8988T (cell line): ENCODE data around the gene FOXL2.
"Not testable (repeated sequence)": the region's sequence is repeated elsewhere in the genome, so short reads cannot be mapped to it uniquely, and the experiment has no call there.

ENCODE experiments used
- DNase-seq: peaks from one replicate; pipeline ENCODE4 v3.0.0; 2011

FOXL2 gene

DNA sequence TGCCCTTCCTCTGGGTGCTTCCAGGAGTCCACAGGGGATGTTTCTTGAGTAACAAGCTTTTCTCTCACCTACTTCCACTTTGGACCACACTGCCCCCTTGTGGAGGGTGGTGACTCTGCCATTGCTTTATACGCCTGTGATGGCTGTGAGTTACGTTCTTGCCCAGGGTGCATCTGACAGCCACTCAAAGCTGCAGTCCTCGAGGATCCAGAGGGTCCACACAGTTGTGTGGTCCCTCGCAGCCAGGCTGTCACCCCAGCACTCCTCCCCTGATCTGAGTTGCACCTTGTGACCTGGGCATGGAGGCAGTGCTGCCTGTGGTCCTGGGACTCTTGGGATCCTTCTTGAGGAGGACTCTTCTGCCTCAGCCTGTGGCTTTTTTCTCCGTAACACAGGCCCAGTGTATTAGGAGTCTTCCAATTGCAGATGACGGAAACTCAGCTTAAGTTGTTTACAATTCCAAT is 23.4 kb downstream of the FOXL2 start:
- DNase-seq, result peak; percentile 55

DNA sequence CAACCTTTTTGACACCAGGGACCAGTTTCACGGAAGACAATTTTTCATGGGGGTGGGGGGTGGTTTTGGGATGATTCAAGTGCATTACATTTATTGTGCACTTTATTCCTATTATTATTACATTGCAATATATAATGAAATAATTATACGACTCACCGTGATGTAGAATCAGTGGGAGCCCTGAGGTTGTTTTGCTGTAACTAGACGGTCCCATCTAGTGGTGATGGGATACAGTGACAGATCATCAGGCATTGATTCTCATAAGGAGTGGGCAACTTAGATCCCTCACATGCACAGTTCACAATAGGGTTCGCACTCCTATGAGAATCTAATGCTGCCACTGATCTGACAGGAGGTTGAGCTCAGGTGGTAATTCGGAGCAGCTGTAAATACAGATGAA is 24.5 kb downstream of the FOXL2 start:
- not testable (repeated sequence) for DNase-seq

DNA sequence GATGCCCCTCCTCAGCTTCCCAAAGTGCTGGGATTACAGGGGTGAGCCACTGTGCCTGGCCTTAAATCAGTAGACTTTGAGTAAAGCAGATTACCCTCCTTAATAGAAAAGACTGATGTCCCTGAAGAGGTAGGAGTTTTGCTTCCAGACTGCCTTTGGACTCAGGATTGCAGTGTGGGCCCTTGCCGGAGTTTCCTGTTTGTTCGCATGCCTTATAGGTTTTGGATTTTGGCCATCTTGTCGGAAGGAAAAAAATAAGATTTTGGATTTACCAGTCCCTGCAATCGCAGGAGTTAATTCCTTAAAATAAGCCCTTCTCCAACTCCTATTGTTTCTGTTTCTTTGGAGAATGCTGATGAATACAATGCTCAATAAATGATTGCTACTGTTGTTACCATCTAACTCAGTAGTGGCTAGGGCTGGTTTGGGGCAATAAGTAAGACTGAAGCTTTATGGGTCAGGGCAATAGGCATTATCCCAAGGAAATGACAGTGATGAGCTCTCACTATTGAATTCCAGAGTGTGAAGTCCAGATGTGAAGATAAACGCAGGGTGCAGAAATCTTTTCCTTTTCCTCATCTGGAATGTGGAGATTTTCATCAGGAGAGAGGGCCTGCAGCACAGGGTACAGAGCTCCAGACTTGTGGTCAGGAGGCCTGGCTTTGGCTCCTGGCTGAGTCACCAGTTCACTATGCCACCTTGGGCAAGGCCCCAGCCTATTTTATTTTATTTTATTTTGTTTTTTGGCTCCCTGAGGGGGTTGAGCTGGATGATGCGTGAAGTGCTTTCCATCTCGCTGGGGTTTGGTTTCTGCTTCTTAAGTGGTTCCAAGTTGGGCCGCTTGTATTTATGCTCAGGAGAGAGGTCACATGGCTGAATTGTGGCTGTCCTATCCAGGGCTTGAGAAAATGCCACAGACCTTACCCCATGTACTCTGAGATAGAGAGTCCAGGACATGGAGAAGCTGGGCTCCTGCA is 25.3 kb downstream of the FOXL2 start:
- peak; percentile 46 for DNase-seq

DNA sequence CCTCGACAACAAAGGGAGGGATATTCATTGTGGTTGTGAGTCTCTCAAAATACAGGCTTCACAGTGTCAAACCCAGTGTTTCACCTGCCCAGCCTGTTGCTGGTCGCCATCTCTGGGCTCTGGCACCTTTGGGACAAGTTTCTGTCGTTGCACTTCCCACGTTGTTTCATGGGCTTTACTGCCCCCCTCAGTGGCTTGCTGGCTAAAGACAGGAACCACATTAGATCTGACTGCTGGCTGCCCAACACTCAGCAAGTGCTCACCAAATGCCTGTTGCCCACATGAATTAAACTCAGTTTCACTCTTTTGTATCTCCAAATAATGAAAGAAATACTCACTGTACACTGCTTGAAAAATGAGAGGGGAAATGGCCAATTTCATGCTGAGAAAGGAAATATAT is 27.6 kb downstream of the FOXL2 start:
- DNase-seq, result no peak

DNA sequence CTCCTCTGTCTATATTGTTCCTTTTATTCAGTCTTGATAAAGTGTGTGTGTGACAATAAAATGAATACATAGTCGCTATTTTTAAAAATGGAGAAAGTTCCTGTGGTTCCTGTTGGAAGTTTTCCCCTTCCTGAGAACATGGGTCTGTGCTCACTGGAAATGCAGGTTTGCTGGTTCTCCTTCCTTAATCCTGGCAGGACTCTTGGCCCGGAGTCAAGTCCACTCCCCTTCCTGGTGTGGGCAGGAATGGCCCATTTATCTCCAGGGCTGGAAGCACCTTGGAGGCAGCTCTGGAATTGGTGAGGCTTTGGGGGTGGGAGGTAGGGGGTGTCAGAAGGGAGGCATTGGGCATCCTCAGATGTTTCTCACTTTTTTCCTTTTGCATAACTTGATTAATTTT is 30.1 kb downstream of the FOXL2 start:
- DNase-seq, result no peak

DNA sequence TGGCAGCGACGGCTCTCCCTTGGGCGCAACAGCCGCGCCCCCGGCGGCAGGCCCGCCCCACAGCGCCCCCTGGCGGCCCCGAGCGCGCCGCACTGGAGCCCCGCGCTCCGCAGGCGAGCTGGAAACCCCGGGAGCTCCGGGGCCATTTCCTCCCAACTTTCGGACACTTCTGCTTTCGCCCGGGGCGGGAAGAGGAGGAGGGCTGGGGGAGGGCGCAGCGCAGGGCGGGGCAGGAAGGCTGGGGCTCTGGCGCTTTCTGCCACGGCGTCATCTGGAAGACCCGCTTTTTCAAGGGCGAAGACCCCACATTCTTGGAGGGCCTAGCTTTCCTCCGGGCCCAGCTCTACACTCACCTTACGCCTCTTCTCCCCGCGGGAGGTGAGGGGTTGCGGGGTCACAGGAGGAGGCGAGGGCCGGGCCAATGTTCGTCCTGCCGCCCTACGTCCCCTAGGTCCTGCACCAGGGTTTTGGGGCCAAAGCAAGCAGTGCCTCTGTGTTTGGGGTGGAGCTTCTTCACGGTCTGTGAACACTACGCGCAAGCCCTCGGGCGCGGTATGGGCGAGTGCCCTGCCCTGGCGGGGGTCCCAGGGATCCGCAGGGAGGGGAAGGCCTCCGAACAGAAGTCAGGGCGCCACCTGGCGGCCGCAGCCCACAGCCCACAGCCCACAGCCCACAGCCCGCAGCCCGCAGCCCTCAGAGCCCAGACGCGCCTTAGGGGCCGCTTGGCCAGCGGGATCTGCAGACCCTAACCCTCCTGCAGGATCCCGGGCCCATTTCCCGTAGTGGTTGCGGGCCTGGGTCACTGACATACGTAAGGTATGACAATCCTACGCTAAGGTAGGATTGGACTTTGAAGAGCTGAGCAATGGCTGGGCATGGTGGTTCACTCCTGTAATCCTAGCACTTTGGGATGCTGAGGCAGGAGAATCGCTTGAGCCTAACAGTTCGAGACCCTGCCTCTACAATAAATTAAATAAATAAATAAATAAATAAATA is 31.1 kb downstream of the FOXL2 start:
- peak; percentile 86 for DNase-seq

DNA sequence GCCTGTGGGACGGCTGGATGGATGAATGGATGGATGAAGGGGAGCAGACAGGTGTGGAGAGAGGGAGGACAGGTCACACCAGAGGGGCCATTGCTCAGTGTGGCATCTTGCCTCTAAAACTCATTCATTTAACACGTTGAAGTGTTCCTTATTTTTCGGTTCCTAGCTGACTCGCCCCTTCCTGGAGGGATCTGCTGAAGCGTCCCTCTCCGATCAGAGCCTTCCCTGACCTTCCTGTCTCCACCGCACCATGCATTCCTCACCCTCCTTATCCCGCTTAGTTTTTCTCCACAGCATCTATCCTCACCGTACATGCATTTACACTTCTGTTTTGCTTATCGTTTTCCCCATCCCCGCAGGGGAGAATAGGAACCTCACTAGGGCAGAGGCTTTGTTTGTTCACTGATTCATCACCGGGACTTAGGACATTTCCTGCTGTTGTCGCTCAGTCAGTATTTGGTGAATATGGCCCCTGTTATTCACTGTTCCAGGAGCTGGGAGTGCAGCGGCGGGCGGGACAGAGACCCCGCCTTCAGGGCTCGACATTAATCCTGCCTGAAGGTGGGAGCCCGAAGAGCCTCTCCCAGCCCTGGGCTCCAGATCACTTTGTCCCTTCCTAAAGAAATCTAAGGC is 32.0 kb downstream of the FOXL2 start:
- no peak for DNase-seq

DNA sequence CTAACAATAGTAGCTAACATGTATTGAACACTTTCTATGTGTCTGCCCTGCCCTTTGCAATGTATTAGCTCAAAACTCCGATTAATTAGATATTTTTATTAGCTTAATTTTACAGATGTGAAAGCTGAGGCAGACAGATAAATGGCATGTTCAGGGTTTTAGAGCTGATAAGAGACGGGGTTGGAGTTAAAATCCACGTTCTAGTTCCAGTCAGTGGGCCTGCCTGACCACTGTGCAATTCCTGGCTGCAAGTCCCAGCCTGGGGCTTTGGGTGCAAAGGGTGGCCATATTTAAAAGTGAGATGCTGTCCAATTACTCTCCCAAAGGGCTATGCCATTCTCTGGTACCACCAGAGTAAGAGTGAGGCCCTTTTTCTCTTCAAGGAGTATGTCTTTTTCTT is 33.2 kb downstream of the FOXL2 start:
- DNase-seq, result no peak

DNA sequence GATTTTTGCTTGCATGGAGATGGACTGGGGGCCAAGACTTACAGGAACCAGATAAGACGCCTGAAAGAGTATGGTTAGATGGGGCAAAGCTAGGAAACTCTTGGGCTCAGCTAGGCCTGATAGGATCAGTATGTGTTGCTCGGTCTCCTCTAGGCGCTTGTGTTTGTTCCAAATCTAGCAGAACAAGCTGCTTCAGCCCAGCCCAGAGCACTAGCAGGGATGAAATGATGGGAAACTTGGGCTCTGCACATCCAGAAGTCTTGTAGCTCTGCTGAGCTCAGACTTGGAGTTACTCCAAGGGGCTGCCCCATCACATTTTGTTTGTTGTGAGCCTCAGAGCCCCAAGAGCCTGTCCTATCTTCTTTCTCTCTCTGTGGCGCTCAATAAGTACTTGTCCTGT is 34.7 kb downstream of the FOXL2 start:
- DNase-seq, result no peak

DNA sequence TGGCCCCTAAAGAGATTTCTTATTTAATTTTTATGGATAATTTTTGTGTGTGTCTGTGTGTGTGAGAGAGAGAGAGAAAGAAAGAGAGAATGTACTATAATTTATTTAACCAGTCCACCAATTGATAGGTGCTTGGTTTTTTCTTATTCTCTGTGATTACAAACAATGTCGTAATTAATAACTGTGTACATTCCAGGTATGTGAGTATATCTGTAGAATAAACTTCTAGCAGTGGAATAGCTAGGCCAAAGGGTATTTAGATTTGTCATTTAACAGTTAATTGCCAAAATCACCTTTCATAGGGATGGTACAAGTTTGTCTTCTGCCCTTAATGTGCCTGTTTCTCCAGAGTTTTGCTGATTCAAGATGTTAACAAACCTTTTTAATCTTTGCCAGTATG is 35.3 kb downstream of the FOXL2 start:
- DNase-seq, result no peak

DNA sequence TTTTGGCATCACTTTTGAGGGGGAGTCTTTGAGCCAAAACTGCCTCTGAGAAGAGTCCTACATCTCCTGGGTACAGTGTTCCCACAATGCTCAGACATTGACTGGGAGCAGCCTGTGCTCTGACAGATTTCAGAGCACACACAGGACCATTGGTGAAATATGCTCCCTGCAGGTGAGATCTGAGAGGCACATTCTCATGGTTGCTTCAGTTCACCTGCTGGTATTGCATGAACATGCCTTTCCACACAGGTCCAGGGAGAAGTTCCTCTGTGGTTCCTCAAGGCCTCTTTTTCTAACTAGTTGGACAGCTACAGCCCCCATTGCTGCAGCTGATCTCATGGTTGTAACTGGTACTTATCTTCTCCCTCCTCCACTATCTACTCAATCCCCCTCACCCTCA is 37.0 kb downstream of the FOXL2 start:
- no peak for DNase-seq

DNA sequence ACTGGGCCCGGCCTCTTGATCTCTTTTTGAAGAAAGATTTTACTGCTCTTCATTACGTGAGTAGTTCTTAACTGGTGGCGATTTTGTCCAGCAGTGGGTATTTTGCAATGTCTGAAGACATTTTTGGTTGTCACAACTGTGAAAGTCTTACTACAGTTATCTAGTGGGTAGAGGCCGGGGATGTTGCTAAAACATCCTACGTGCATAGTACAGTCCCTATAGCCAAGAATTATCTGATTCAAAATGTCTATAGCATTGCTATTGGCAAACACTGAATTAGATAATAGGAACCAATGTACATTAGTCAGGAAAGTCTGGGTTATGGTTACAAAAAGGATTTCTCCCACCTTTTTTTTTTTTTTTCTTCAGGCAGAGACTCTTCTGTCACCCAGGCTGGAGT is 38.1 kb downstream of the FOXL2 start:
- no peak for DNase-seq

DNA sequence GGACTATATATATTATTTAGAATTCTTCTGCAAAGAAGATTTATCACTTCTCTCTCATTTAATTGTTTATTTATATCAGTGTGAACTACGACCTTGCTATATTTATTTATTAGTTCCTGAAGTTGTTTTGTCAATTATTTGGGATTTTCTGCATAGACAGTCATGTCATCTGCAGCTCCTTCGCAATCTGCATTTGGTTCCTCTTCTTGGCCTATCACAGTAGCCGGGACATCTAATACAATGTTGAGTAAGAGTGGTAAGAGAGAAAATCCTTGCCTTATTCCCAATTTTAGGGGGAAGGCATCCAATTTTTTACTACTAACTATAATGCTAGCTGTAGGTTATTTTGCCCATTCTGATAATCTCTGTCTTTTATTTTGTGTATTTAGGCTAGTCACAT is 39.4 kb downstream of the FOXL2 start:
- DNase-seq, result no peak

DNA sequence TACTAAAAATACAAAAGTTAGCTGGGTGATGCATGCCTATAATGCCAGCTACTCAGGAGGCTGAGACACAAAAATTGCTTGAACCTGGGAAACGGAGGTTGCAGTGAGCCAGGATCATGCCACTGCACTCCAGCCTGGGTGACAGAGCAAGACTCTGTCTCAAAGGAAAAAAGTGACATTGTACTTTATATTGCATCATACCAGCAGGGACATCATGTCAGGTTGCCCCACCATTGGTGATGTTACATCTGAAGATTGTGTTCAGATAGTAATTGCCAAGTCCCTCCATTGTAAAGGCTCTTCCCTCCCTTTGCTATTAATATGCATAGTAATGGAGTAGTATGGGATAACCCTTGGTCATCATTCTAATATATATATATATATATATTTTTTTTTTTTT is 44.8 kb downstream of the FOXL2 start:
- no peak for DNase-seq

DNA sequence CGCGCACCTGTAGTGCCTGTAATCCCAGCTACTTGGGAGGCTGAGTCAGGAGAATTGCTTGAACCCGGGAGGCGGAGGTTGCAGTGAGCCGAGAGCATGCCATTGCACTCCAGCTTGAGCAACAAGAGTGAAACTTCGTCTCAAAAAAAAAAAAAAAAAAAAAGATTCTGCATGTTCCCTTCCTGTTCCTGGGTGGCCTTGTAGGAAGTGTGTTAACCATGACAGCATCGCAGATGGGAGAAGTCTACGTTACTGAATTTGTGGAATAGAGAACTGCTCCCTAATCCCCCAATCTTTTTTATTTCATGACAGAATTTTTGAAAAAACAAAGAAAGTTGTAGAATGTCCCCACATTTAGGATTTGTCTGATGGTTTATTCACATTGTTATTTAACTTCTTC is 45.4 kb downstream of the FOXL2 start:
- DNase-seq, result no peak

DNA sequence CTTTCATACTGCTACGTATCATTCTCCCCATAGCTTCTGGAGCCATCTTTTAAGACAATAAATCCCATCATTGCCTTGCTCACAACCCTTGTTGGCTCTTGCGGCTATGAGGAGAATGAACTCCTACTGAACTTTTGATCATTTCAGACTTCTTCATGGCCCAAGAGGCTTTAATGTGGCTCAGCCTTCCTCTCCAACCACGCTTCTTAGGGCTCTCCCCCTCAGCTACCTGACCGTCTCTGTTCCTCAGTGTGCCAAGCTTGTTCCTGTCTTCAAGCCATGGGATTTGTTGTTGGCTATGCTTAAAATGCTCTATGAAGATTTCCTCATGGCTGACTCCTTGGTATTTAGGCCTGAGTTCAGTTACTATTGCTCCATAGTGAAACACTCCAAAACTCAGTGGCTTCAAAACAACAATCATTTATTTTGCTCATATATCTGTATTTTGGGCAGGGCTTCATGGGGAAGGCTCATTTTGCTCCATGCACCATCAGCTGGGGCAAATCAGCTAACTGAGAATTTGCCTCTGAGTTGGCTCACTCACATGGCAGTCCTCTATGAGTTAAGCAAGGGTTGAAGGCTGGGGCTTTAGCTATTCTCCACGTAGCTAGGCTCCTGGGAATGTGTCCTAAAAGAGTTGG is 47.5 kb downstream of the FOXL2 start:
- DNase-seq, result no peak

DNA sequence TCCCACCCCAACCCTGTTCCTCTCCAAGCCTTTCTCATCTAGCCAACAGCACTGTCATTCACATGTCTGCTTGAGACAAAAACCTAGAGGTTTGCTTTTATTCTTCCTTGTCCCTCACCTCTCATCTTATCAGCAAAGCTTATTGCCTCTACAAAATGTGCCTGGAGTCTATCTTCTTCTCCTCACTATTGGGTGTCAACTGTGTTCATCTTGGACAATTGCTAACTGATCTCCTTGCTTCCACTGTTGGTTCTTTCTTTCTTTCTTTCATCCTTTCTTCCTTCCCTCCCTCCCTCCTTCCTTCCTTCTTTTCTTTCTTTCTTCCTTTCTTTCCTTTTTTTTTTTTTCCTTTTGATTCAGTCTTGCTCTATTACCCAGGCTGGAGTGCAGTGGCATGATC is 48.2 kb downstream of the FOXL2 start:
- no peak for DNase-seq

DNA sequence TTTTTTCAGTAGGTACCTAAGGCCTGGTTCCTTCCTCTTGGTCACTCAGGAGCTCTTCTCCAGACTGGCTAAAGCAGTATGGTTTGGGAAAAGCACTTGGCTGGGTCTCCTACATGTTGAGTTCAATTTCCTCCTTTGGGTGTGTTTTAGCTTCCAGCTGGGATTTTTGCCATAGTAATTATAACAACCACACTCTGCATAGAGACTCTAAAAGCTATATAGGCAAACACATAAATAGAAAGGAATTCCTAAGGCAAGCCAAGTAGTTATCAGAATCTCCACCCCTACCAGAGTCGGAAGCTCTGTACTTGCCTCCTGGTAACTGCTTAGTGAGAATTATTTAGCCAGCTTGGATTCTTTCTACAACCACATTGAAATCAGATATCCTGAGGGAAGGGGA is 48.6 kb downstream of the FOXL2 start:
- DNase-seq, result no peak
